Activated CD4-positive, alpha-beta T cell treated with anti-CD3 and anti-CD28 coated beads, Interleukin-2, amount 50 U/mL, for 24 hours (primary cell): ENCODE results near the gene PEAK3.

ENCODE experiments used
- DNase-seq, 2 donors: peaks; one replicate each; pipeline ENCODE4 v3.0.0-alpha.2; 2020; ENCODE audit warnings: low read depth in 1 of 2, low spot score in 1 of 2

PEAK3 gene

DNA sequence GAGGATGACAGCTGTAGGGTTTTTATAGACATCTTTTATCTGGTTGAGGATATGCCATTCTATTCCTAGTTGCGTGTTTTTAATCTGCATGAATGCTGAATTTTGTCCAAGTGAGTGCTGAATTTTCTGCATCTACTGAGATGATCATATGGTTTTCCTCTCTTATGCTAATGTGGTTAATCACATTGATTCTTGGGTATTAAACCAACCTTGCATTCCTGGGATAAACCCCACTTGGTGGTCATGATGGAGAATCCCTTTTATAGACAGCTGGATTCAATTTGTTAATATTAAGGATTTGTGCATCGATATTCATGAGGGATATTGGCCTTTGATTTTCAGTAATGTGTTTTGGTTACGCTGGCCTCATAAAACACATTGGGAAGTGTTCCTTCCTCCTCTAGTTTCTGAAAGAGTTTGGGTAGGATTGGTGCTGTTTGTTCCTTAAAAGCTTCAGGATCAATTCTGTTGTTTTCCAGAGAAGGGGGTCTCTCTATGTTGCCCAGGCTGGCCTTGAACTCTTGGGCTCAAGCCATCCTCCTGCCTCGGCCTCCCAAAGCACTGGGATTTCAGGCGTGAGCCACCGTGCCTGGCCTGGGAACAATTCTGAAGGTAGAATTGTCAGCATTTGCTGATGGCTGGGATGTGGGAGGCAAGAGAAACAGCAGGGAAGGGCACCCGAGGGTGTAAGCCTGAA is 33.3 kb upstream of the PEAK3 start:
- DNase-seq, result no peak

DNA sequence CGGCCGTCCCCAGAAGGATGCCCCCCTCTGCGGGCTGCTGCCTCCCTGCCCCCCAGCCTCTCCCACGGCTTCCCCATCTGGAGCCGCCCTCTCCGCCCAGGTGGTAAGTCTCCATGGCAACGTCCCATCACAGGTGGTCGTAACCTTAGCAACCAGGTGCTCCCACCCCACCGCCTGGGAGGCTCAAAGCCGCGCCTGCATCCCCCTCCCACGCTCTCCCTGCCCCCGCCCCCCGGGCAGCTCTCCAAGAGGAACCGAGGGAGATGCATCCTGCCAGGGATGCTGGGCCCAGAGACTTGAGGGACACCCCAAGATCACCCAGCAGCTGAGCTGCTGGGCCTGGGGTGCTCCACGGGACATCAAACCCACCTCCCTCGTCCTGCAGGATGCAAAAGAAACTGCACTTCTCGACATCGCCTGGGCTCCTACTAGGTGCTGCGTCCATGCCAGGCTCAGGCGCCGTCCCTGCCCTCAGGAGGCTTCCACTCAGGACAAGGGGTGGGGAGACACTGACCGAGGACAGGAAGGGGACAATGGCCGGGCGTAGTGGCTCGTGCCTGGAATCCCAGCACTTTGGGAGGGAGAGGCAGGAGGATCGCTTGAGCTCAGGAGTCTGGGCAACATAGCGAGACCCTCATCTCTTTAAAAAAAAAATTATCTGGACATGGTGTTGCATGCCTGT is 31.0 kb upstream of the PEAK3 start:
- no peak for DNase-seq

GRCh38 chr19:2311093-2311492 is 29.1 kb upstream of the PEAK3 start:
- no peak for DNase-seq

DNA sequence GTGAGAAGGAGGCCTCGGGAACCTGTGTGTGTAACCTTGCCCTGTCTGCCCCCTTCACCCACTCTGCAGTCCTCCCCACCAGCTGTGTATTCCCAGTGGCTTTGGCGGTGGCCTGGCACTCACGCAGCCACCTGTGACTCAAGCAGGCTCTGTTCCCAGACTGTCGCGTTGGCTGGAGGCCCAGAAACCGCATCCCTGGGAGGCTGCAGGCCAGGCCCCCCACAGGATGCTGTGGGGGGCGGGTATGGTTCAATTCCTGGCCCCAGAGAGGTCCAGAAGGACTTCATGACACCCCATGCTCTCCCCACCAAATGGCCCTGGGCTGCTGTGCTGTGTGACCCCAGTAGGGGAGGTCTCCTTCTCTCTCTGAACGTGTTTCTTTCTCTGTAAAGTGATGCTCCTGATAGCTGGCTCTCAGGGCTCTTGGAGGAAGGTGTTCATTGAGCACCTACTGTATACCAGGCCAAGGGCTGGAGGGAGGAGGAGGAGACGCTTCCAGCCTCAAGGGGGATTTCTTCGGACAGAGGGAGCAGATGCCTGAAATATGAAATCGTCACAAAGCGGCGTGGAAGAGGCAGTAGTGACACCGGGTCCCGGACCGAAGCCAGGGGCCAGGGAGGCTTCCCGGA is 27.9 kb upstream of the PEAK3 start:
- DNase-seq, result no peak

GRCh38 chr19:2308114-2308556 is 26.2 kb upstream of the PEAK3 start, which contains the start of gene LINGO3:
TSS of gene LINGO3 (minus strand) at chr19:2308154. CDS start at chr19:2291776, 16,378 bp downstream.
- DNase-seq, result no peak

GRCh38 chr19:2307518-2308012 is 25.6 kb upstream of the PEAK3 start:
- no peak for DNase-seq

DNA sequence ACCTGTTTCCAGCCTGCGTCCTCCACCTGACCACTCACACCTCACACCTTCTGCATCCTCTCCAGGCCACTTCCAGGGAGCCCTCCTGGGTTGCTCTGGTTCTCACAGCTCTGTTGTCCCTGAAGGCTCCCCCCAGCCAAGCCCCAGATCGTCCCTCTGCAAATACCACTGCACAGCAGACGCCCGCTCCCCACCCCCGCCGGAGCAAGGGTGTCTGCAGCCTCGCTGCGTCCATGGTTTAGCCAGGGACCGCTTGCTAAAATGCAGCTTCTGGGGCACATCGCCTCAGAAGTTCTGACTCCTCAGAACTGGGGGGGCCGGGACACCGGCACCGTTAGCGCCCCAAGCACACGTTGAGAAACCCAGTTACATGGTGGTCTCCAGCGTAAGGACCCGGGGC is 25.0 kb upstream of the PEAK3 start:
- no peak for DNase-seq

- no peak for DNase-seq
Measured at GRCh38 chr19:2306281-2306806, 24.4 kb upstream of the PEAK3 start.

GRCh38 chr19:2305452-2306280 is 23.7 kb upstream of the PEAK3 start:
- DNase-seq, result no peak

DNA sequence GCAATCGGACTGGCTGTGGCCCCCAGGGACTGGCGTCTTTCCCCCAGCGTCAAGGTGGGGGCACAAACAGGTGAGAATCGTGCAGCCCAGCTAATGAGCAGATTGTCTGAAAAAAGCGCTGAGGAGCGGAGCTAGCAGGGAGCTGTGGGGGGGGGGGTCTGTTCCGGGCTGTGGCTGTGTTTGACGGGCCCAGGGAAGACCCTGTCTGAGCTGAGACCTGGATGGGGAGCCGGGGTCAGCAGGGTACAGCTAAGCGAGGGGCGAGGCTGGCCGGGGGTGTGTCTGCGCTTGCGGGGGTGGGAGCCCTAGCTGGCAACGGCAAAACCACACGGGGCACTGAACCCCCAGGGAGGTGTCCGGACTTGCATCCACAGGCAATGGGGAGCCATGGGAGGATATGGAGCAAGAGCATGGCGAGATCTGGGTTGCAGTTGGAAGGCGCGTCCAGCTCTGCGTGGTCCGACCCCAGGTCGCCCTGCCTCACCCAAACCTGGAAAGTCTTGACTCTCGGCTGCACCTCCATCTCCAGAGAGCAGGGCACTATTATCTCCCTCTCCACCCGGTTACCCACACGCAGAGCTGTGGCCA is 21.3 kb upstream of the PEAK3 start:
- DNase-seq, result no peak

DNA sequence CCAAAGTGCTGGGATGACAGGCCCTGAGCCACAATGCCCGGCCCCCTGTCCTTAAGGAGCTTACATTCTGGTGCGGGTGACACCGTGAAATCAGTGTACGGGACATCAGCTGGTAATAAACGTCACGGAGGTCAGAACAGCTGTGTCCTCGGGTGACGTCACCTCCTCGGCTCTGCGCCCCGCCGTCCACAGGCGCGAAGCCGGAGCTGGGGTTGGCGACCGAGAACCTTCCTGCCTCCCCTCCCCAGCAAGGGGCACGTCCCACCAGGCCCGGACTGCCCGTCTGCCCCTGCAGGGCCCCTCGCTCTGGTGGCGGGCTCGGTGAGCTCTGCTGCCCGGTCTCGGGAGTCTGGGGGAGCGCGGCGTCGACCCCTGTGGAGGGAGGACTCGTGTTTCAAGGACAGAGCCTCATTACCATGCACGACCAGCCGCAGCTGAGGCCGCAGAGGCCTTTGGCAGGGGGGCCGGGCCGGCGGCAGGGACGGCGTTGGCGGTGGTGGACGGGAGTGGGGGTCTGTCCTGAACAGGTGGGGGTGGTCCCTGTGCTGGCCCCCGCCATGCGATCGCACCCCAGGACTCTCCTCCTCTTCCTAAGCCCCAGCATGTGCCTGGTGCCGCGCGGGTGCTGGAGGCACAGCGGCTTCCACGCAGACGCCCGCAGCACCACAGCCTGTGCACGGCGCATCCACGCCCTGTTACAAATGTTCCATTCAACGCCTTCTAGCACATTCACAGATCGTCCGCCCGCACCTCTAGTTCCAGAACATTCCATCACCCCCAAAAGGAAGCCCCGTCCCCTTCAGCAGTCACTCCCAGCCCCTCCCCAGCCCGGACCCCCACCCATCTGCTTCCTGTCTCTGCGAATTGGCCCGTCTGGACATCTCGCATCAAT is 20.6 kb upstream of the PEAK3 start:
- no peak for DNase-seq

DNA sequence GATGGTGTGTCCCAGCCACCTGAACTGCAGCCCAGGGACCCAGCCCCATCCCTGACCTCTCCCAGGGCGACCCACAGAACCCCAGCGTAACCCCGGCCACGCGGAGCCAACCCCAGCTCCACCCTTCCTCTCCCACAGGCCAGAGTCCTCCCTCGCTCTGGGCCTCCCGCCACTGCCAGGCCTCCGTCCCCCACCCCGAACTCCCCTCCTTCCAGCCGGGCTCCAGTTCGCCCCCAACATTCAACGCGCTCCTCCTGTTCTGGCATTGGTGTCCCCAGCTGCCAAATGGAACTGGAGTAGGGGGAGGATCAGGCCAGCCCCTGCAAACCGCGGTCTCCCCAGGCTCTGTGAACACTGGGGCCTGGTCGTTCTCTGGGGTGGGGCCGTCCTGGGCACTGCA is 18.6 kb upstream of the PEAK3 start:
- no peak for DNase-seq

- no peak for DNase-seq
Measured at GRCh38 chr19:2296141-2296540, 14.2 kb upstream of the PEAK3 start.

DNA sequence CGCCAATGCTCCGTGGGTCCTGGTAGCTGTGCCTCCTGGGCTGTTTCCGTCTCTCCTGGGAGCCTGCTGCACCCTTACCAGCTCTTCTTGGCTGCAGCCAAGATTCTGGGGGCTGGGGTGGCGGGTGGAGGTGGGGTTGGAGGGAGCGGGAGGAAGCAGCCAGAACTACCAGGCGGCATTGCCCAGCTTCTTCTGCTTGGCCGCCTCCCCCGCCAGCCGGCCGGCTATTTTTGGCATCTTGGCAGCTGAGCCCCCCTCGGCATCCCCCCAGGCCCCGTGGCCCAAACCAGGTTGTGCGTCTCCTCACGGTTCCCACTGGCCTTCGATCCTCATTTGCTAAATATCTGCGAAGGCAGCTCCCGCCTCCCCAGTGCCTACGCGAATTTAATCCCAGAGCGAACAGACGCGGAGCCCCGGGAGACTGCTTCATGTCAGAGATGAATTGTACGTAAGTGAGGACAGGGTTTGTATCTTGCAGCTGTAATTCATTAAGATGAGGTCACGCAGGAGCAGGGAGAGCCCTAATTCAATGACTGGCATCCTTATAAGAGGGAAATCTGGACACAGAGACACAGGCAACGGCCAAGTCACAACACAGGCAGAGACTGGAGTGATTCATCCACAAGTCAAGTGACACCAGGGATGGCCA is 12.8 kb upstream of the PEAK3 start:
- DNase-seq, result no peak

DNA sequence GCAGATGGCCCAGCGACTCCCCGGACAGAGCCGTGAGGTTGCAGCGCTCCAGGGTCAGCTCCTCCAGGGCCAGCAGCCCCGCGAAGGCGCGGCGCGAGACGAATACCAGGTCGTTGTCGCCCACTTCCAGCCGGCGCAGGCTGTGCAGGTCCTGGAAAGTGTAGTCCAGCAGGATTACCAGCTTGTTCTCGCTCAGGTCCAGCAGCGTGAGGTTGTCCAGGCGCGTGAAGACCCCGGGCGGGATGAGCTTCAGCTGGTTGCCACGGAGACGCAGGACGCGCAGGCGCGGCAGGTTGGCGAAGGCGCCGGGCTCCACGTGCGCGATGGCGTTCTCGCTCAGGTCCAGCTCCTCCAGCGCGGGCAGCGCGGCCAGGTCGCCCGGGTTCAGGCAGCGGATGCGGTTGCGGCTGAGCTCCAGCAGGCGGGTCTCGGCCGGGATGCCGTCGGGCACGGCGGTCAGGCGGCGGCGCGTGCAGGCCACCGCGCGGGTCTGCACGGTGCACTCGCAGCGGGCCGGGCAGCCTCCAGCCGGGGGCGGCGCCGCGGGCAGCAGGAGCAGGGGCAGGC is 9.3 kb upstream of the PEAK3 start:
- DNase-seq, result no peak

DNA sequence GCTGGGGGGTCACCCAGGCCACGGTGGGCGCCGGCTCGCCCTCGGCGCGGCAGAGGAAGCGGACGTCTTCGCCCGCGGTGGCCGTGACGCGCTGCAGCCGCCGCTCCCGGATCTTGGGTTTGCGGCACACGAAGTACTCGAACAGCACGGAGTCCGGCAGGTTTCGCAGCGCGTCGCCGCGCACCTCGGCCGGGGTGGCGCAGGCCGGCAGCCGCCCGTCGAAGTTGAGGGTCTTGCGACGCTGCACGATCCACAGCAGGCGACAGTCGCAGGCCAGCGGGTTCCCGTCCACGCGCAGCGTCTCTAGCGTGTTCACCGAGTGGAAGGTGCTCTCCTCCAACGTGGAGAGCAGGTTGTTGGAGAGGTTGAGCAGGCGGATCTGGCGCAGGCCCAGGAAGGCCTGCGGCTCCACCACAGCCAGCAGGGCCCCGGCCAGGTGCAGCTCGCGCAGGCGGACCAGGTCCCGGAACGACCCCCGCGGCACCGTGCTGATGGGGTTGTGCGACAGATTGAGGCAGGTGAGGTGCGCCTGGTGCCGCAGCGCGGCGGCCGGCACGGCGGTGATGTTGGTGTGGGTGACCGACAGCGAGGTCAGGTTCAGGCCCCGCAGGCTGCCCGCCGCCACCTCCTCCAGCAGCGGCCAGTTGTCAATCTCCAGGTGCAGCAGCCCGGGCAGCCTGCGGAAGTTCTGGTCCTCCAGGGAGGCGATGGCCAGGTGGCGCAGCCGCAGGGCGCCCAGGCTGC is 8.6 kb upstream of the PEAK3 start:
- no peak for DNase-seq

GRCh38 chr19:2289714-2290435 is 7.9 kb upstream of the PEAK3 start:
- no peak for DNase-seq
